T-helper 2 cell treated with Interferon-gamma antibody and Interleukin-4, amounts not matched to agents 5 μg/mL and 100 μg/mL, for 36 hours (primary cell): ENCODE measurements around the gene INSYN1.

Experiments used
- DNase-seq: peaks from one replicate; pipeline ENCODE4 v3.0.0; 2021; ENCODE audit warnings: low spot score
- H3K27ac Mint-ChIP-seq: one replicate; pipeline ENCODE4 v1.8.0; 2021; ENCODE audit warnings: mild to moderate bottlenecking, mixed read lengths
- H3K27me3 Mint-ChIP-seq: one replicate; pipeline ENCODE4 v1.8.0; 2021; ENCODE audit warnings: low read depth, mixed read lengths
- H3K36me3 Mint-ChIP-seq: one replicate; pipeline ENCODE4 v1.8.0; 2021; ENCODE audit warnings: low read depth, mixed read lengths
- H3K4me1 Mint-ChIP-seq: one replicate; pipeline ENCODE4 v1.8.0; 2021; ENCODE audit warnings: low read depth, mixed read lengths
- H3K4me3 Mint-ChIP-seq: one replicate; pipeline ENCODE4 v1.8.0; 2022; ENCODE audit warnings: mild to moderate bottlenecking, moderate library complexity, mixed read lengths
- H3K9me3 Mint-ChIP-seq: one replicate; pipeline ENCODE4 v1.8.0; 2021; ENCODE audit warnings: mixed read lengths

Gene INSYN1

DNA sequence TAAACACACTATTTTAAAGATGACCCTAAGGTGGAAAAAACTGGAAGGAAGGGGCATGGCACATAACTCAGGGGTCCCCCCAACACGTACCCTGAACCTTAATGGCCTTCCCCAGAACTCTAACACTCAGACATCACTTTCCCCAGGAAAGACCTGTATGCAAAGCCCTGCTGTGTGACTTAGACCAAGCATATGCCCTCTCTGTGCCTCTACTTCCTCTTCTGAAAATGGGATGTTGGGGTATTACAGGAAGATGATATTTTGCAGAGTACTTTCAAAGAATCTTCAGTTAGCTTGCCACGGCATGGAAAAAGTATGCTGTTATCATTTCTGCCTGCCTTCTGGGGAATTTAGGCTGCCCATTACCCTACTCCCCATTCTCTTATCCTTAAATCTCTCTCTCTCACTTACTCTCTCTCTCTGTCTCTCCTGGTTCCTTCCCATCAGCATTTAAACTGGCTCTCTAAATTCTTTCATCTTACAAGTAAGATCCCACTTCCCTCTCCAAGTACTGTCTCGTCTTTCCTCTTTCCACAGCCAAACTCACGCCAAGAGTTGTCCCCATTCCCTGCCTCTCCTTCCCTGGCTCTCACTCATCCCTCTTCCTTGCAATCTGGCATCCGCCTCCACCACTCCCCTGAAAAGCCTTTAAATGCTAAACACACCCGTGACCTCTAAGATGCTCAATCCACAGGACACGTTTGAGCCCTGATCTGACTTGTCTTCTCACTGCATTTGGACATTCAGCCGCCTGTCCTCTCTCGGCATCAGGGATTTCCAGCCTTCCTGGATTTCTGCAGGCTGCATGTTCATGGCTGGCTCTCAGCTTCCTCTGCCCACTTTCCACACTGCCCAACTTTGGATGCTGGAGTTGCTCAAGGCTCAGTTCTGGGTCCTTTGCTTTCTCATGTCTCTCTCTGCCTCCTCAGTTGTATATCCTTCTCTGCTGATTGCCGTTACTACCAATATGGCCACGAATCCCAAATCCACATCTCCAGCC lies 7.5 kb upstream of the INSYN1 start:
- no peaks in the 10 kb centered on the region for H3K36me3 Mint-ChIP-seq

DNA sequence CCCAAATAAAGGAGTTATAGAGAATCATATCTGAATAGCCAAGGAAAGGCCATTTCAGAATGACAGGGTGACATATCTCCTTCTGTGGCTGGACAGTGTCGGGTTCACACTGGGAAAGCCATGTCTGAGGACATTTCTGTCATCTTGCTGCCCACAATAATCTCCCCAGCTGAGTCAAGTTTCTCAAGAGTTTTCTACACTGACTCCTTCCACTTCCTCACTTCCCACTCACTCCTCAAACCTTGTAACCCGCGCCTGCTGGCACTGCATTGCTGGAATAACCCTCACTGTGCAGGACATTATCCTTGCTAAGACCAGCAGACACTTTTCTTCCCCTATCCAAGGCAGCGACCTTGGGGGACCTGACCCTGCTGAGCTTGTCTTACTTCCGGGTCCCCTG lies 5.3 kb upstream of the INSYN1 start:
- Mint-ChIP-seq H3K36me3 (no peaks in the 10 kb centered on the region), H3K9me3 (no peaks in the 10 kb centered on the region), H3K4me3 (no peak overlapping the region)

More for the DNA sequence above, 7.5 kb upstream of the INSYN1 start:
- no peaks in the 10 kb centered on the region for H3K4me1 Mint-ChIP-seq
- peaks cover 13% of the 10 kb centered on the region for H3K27me3 Mint-ChIP-seq
- DNase-seq: no peak
- H3K27ac Mint-ChIP-seq: no peak overlapping the region
- H3K4me3 Mint-ChIP-seq: no peak overlapping the region
- no peaks in the 10 kb centered on the region for H3K9me3 Mint-ChIP-seq

DNA sequence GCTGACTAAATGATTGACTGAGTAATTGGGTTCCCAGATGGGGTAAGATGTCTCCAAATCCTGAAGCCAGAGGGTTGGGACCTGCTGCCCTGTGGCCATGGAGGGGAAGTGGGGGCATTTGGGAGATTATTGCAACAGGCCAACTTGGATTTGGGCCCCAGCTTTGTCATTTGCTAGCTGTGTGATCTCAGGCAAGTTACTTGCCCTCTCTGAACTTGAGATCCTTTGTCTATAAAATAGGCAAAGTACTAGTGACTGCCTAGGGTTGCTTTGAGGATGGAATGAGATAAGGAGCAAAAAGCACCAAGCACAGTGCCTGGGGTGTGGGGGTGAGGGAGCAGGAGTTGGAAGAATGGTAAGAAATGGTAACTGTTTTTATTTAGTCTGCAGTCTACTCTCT lies 4.4 kb upstream of the INSYN1 start:
- Mint-ChIP-seq H3K27me3 (peaks cover 30% of the 10 kb centered on the region), H3K9me3 (no peaks in the 10 kb centered on the region), H3K27ac (no peak overlapping the region), H3K36me3 (no peaks in the 10 kb centered on the region), H3K4me3 (no peak overlapping the region), H3K4me1 (no peaks in the 10 kb centered on the region)
- DNase-seq: no peak

More for the DNA sequence above, 5.3 kb upstream of the INSYN1 start:
- Mint-ChIP-seq H3K4me1 (no peaks in the 10 kb centered on the region), H3K27me3 (peaks cover 29% of the 10 kb centered on the region), H3K27ac (no peak overlapping the region)
- no peak for DNase-seq

DNA sequence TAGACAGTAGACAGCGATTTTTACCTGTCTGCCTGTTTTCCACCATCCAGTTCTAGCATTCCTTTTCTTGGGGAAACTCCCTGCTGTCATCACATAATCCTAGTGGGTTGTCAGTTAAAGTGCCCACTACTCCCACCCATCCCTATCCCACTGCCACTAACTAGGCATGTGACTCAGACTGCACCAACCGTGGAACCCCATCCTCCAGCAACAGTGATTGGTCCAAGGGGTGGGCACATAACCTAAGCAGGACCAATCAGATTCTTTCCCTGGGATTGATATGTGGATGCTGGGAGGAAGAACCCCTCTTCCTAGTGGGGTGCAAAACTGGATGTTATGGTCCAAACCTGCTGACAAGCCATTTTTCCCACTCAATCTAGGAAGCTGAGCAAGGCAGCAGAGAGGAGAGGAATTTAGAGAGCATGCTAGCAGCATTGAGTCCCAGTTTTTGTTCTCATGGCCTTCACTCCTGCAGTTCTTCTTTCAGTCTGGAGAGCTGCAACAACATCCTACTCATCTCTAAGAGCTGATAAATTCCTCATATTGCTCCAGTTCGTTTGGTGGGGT lies 3.9 kb upstream of the INSYN1 start:
- no peak for DNase-seq
- Mint-ChIP-seq H3K27ac (no peak overlapping the region), H3K36me3 (no peaks in the 10 kb centered on the region), H3K9me3 (no peaks in the 10 kb centered on the region), H3K4me3 (no peak overlapping the region), H3K4me1 (no peaks in the 10 kb centered on the region), H3K27me3 (peaks cover 30% of the 10 kb centered on the region)

DNA sequence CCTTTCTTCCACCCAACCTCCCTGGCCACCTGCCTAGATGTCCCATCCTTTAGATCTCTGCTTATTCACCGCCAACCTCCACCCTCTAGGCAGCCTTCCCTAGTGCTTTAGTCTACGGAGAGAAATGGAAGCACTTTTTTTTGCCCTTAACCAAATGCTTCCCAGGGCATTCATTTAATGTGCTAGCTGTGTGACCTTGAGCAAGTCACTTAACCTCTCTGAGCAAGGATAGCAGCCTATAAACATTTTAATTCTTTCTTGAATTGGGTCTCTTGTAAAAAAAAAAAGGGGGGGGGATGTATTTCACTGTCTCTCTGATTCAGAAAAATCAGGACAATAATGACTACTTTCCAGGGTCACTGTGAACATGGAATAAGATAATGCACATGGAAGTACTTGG lies 3.2 kb upstream of the INSYN1 start:
- Mint-ChIP-seq H3K4me3 (no peak overlapping the region), H3K27me3 (peaks cover 31% of the 10 kb centered on the region), H3K36me3 (no peaks in the 10 kb centered on the region)

DNA sequence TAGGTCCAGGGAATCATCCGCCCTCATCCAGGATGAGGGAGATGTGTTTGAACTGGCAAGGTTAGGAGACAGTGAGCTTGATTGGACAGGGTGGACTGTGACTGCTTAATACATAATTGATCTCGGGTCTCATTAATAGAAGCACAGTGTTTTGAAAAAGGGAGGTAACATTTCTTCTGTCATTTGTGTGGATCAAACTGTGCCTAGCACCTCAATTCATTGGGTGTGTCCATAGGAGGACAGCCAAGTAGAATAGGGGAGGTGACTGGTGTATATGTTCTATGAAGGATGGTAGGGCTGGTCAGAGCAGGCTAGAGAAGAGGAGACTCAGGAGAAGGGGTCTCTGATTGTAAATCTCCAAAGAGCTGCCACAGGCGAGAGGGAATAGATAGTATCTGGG lies 2.8 kb upstream of the INSYN1 start:
- Mint-ChIP-seq H3K9me3 (no peaks in the 10 kb centered on the region), H3K36me3 (no peaks in the 10 kb centered on the region), H3K4me3 (no peak overlapping the region), H3K27ac (no peak overlapping the region), H3K4me1 (no peaks in the 10 kb centered on the region), H3K27me3 (peaks cover 33% of the 10 kb centered on the region)
- no peak for DNase-seq

More for the DNA sequence above, 3.2 kb upstream of the INSYN1 start:
- DNase-seq: no peak
- no peaks in the 10 kb centered on the region for H3K4me1 Mint-ChIP-seq
- no peaks in the 10 kb centered on the region for H3K9me3 Mint-ChIP-seq
- no peak overlapping the region for H3K27ac Mint-ChIP-seq

DNA sequence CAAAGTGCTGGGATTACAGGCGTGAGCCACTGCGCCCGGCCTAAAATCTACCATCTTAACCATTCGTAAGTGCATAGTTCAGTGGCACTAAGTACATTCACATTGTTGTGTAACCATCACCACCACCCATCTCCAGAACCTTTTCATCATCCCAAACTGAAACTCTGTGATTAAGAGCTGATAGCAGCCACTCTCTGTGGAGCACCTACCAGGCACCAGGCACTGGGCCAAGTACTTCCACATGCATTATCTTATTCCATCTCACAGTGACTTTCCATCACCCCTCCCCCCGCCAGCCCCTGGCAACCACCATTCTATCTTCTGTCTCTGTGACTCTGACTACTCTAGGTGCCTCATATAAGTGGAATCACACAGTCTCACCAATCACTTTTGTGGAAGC lies 2.3 kb upstream of the INSYN1 start:
- H3K4me3 Mint-ChIP-seq: no peak overlapping the region
- DNase-seq: no peak
- no peak overlapping the region for H3K27ac Mint-ChIP-seq
- peaks cover 38% of the 10 kb centered on the region for H3K27me3 Mint-ChIP-seq
- no peaks in the 10 kb centered on the region for H3K4me1 Mint-ChIP-seq
- no peaks in the 10 kb centered on the region for H3K36me3 Mint-ChIP-seq
- no peaks in the 10 kb centered on the region for H3K9me3 Mint-ChIP-seq

DNA sequence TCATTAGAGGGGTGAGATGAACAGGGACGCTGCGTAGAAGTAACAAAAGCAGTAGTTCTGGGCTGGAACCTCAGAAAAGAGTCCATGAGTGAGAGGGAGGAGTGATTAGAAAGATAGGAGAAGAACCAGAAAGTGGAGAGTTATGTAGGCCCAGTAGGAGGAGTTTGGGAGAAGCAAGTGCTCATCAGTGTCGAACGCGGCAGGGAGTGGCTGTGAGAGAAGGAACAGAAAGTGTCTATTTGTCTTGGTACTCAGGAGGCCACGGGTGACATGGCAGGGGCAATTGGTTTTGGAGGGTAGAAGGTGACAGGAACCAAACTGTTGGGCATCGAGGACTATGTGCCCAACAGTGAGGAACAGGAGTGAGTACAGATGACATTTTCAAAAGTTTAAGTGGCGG lies 1.3 kb upstream of the INSYN1 start:
- H3K27ac Mint-ChIP-seq: no peak overlapping the region
- H3K4me1 Mint-ChIP-seq: no peaks in the 10 kb centered on the region
- H3K4me3 Mint-ChIP-seq: no peak overlapping the region
- H3K36me3 Mint-ChIP-seq: no peaks in the 10 kb centered on the region
- peaks cover 45% of the 10 kb centered on the region for H3K27me3 Mint-ChIP-seq
- no peaks in the 10 kb centered on the region for H3K9me3 Mint-ChIP-seq
- DNase-seq: no peak

DNA sequence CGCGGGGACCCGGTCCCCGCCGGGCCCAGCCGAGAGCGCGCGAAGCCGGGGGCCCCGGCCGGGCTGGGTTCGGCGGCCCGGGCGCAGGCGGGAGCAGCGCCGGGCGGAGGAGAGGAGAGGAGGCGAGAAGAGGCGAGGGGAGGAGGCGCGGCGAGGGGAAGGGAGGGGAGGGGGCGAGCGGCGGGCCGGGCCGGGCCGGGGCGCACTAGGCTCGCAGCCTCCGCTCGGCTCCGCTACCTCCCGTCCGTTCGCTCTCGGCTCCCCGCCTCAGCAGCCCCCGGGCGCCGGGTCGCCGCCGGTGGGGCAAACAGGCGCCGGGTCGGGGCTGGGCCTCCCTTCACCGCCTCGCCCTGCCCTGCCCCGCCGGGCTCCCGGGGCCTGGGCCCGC lies 351 bp downstream of the INSYN1 start:
- Mint-ChIP-seq H3K27me3 (peaks cover 45% of the 10 kb centered on the region), H3K9me3 (no peaks in the 10 kb centered on the region), H3K4me1 (no peaks in the 10 kb centered on the region), H3K4me3 (no peak overlapping the region), H3K36me3 (no peaks in the 10 kb centered on the region), H3K27ac (no peak overlapping the region)
- no peak for DNase-seq

DNA sequence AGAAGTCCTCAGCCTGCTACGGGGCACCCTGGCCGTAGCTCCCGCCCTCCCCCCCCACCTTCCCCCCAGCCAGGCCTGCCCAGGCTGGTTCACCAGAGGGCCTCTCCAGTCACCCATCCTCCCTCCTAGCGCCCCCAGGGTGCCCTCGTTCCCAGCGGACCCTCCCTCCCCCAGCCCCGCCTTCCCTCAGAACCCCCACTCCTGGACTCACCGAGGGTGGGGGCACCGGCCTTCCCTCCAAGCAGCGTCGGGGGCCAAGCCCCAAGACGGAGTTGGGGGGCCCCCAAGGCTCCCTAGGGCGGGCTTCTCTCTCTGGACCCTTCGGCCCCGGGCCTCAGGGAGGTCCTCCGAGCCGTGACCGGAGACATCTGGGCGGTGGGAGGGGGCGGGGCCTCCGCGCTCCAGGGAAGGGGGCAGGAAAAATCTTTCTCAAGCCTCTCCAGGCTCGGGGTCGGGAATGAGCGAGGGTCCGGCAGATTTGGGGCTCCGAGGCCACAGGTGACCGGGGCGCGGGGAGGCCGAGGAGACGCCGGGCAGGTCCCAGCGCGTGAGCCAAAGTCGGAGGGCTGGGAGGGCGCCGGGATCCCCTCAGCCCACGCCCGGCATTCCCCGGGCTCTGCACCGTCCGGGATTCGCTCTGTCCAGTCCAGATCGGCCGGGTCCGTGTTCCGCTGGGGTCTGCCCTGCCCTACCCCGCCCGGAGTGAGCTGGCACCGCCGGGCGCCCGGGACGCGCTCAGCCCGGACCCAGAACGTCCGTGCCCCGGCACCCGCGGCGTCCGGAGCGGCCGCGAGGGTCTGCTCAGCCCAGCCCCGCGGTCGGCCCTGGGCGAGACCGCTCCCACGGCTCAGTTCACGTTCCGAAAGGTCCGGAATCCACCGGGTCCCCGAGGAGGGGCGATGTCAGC lies 999 bp downstream of the INSYN1 start:
- no peak overlapping the region for H3K4me3 Mint-ChIP-seq
- H3K27ac Mint-ChIP-seq: no peak overlapping the region
- no peaks in the 10 kb centered on the region for H3K4me1 Mint-ChIP-seq
- no peak for DNase-seq
- no peaks in the 10 kb centered on the region for H3K9me3 Mint-ChIP-seq
- H3K27me3 Mint-ChIP-seq: peaks cover 46% of the 10 kb centered on the region
- H3K36me3 Mint-ChIP-seq: no peaks in the 10 kb centered on the region

DNA sequence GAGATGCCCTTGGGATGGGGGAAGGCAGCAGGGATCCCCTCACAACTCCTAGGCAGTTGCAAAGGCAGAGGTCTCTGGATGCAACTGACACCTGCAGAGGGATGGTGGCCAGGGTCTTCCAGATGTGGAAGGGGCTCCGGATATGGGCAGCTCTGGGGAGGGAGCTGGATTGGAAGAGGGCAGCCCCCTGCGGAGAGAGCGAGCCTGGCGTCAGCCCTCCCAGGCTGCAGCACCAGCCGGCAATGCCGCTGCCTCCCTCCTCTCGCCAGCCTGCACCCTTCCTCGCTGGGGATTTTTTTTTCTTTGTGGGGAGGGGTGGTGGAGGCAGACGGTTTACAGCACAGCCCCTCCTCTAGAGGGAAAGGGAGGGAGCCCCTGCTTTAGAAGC lies 1.6 kb downstream of the INSYN1 start:
- Mint-ChIP-seq H3K4me3 (no peak overlapping the region), H3K27ac (no peak overlapping the region), H3K27me3 (peaks cover 49% of the 10 kb centered on the region), H3K9me3 (no peaks in the 10 kb centered on the region), H3K36me3 (no peaks in the 10 kb centered on the region), H3K4me1 (no peaks in the 10 kb centered on the region)
- no peak for DNase-seq

DNA sequence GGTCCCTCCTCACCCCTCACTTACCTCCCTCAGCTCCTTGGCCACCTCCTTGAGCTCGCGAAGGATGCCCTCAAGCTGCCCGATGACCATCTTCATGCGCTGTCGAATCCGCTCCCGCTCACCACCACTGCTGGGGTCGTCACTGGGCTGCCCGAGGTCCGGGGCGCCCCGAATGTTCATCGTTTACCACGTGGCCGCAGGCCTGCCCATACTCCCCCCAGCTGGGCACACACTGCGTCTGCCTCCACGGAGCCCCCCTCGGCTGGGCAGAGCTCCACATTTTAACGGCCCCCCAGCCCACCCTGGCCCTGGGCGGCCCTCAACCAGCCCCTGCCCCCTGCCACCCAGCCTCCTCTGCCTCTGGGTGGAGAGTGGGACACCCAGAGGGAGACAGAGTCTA lies 2.2 kb downstream of the INSYN1 start:
- Mint-ChIP-seq H3K27ac (no peak overlapping the region), H3K27me3 (peaks cover 46% of the 10 kb centered on the region), H3K4me3 (no peak overlapping the region), H3K9me3 (no peaks in the 10 kb centered on the region), H3K4me1 (no peaks in the 10 kb centered on the region), H3K36me3 (no peaks in the 10 kb centered on the region)
- no peak for DNase-seq

DNA sequence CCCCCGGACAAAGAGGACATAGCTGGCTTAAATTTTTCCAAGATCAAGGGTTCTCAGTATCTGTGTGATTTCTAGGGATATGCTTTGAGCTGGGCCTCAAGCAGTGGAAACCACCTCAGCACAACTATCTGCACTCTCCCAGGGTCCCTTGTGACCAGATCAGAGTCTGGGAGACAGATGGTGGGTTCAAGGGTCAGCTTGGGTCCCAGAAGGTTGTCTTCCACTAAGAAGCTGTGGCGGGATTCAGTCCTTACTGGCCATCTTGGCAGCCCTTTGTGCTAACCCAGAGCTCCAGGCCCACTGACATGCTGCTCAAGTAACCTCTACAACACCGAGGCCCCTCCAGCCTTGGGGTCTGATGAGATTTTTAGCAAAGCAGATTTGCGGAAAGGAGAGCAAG lies 2.7 kb downstream of the INSYN1 start:
- DNase-seq: no peak
- H3K4me3 Mint-ChIP-seq: no peak overlapping the region
- no peaks in the 10 kb centered on the region for H3K4me1 Mint-ChIP-seq

DNA sequence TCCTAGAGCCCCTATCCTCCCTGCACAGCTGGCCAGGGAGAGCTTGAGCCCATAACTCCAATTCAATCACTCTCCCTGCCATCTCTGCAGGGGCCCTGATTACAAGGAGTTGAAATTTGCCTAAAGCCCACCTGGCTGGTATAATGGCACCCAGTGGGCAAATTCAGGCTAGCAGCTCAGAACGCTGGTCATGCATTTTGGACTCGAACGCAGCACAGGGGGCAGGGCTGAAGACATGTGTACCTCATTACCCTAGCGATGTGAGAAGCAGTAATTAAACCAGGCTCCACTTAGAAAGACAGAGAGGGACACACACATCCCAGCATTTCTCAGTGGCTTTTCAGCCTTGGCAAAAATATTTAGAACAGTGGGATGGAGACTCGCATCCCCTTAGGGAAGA lies 3.2 kb downstream of the INSYN1 start:
- H3K36me3 Mint-ChIP-seq: no peaks in the 10 kb centered on the region
- no peaks in the 10 kb centered on the region for H3K4me1 Mint-ChIP-seq
- no peak overlapping the region for H3K4me3 Mint-ChIP-seq
- no peaks in the 10 kb centered on the region for H3K9me3 Mint-ChIP-seq
- no peak overlapping the region for H3K27ac Mint-ChIP-seq
- no peak for DNase-seq
- H3K27me3 Mint-ChIP-seq: peaks cover 38% of the 10 kb centered on the region

More for the DNA sequence above, 2.7 kb downstream of the INSYN1 start:
- no peak overlapping the region for H3K27ac Mint-ChIP-seq
- peaks cover 41% of the 10 kb centered on the region for H3K27me3 Mint-ChIP-seq
- no peaks in the 10 kb centered on the region for H3K9me3 Mint-ChIP-seq
- H3K36me3 Mint-ChIP-seq: no peaks in the 10 kb centered on the region
